HepG2 (cell line): ENCODE measurements around the gene CORT. TPM values are rescaled to one million over a fixed set of nuclear protein-coding genes. Genes with fewer than 3 reads are reported as not detected.

Source experiments
- AHR ChIP-seq: IDR thresholded peaks from 2 replicates; pipeline ENCODE4 v1.6.1; 2018; ENCODE audit warnings: missing genetic modification reagents, missing compliant biosample characterization
- AKNA ChIP-seq: sonication (generic); formaldehyde crosslinking; IDR thresholded peaks from 2 replicates; pipeline ENCODE4 v1.4.0; 2020; ENCODE audit warnings: missing genetic modification reagents, borderline replicate concordance
- ESRRA ChIP-seq: sonication (generic); formaldehyde crosslinking; IDR thresholded peaks from 2 replicates; pipeline ENCODE4 v1.5.1; 2020; ENCODE audit warnings: mild to moderate bottlenecking, low read depth, missing genetic modification reagents
- GMEB2 ChIP-seq: IDR thresholded peaks from 2 replicates; pipeline ENCODE4 v1.6.1; 2016; ENCODE audit warnings: missing biosample characterization, missing genetic modification reagents, low read depth
- HHEX ChIP-seq: IDR thresholded peaks from 2 replicates; pipeline ENCODE4 v1.6.1; 2016; ENCODE audit warnings: control low read depth
- KLF12 ChIP-seq: sonication (generic); formaldehyde crosslinking; IDR thresholded peaks from 2 replicates; pipeline ENCODE4 v1.4.0; 2020; ENCODE audit warnings: missing genetic modification reagents, borderline replicate concordance
- MYPOP ChIP-seq: sonication (generic); formaldehyde crosslinking; IDR thresholded peaks from 2 replicates; pipeline ENCODE4 v1.8.1; 2023; ENCODE audit warnings: mild to moderate bottlenecking, moderate library complexity, missing genetic modification reagents
- NR0B2 ChIP-seq: sonication (generic); formaldehyde crosslinking; IDR thresholded peaks from 2 replicates; pipeline ENCODE4 v1.4.0; 2020; ENCODE audit warnings: mild to moderate bottlenecking, missing genetic modification reagents
- PAWR ChIP-seq: sonication (generic); formaldehyde crosslinking; IDR thresholded peaks from 2 replicates; pipeline ENCODE4 v1.4.0; 2020; ENCODE audit warnings: missing genetic modification reagents, mild to moderate bottlenecking, borderline replicate concordance
- RARG ChIP-seq: sonication (generic); formaldehyde crosslinking; IDR thresholded peaks from 2 replicates; pipeline ENCODE4 v1.4.0; 2020; ENCODE audit warnings: low read depth, mild to moderate bottlenecking, missing genetic modification reagents
- TCF7L2 ChIP-seq: IDR thresholded peaks from 2 replicates; pipeline ENCODE4 v1.6.1; 2011; ENCODE audit warnings: mild to moderate bottlenecking, low read depth, low read length, moderate library complexity
- TFDP2 ChIP-seq: sonication (generic); formaldehyde crosslinking; IDR thresholded peaks from 2 replicates; pipeline ENCODE4 v1.4.0; 2020; ENCODE audit warnings: missing genetic modification reagents
- TOE1 ChIP-seq: sonication (generic); formaldehyde crosslinking; IDR thresholded peaks from 2 replicates; pipeline ENCODE4 v1.4.0; 2020; ENCODE audit warnings: mild to moderate bottlenecking, missing genetic modification reagents
- ZBTB37 ChIP-seq: sonication (generic); formaldehyde crosslinking; IDR thresholded peaks from 2 replicates; pipeline ENCODE4 v1.4.0; 2020; ENCODE audit warnings: mild to moderate bottlenecking, missing genetic modification reagents
- ZNF530 ChIP-seq: sonication (generic); formaldehyde crosslinking; IDR thresholded peaks from 2 replicates; pipeline ENCODE4 v1.5.0; 2020; ENCODE audit warnings: low read depth, mild to moderate bottlenecking, missing genetic modification reagents
- ZNF569 ChIP-seq: sonication (generic); formaldehyde crosslinking; IDR thresholded peaks from 2 replicates; pipeline ENCODE4 v1.5.0; 2020; ENCODE audit warnings: mild to moderate bottlenecking, missing genetic modification reagents, moderate library complexity, borderline replicate concordance
- ZNF619 ChIP-seq: sonication (generic); formaldehyde crosslinking; IDR thresholded peaks from 2 replicates; pipeline ENCODE4 v1.4.0; 2020; ENCODE audit warnings: mild to moderate bottlenecking, missing genetic modification reagents
- polyA plus RNA-seq, 8 experiments: library from polyadenylated mRNA; depleted of rRNA in 3 of 8; stranded (reverse) in 7 of 8; unstranded in 1 of 8; fragments of >200 nt; fragmentation: Illumina TruSeq in 4 of 8; extraction: Trizol in 4 of 8; gene quantifications; 2 replicates each; pipeline versions ENCODE4 v1.2.1 to v1.2.3, GENCODE V29; 2011 to 2016; ENCODE audit warnings: low read depth in 4 of 8, missing spikeins in 1 of 8, mixed read lengths in 1 of 8; ENCODE audit not compliant: insufficient read depth in 1 of 8
- total RNA-seq, 5 experiments: library from RNA; depleted of rRNA; stranded (reverse); fragments of >200 nt; fragmentation: Illumina TruSeq; extraction: Trizol; gene quantifications; 2 replicates each; pipeline ENCODE4 v1.2.3, GENCODE V29; 2016; ENCODE audit warnings: low read depth in 1 of 5

Gene CORT
- total and polyA plus RNA-seq, 2 of the 13 experiments (the other 11 are each of a cell fraction or from before 2014, with no cell fraction given) = 0.11 to 0.62 TPM

- TF ChIP-seq AKNA (CRISPR knock-in tag) (0 out of 2 replicates have a peak, but pooled peaks have one; percentile 44), GMEB2 (no peak), AHR (0 out of 2 replicates have a peak, but pooled peaks have one; percentile 41), RARG (CRISPR knock-in tag) (no peak), ZNF530 (CRISPR knock-in tag) (no peak), TCF7L2 (no peak), ZNF569 (CRISPR knock-in tag) (no peak), MYPOP (CRISPR knock-in tag) (no peak), ZBTB37 (CRISPR knock-in tag) (no peak), PAWR (CRISPR knock-in tag) (no peak), TOE1 (CRISPR knock-in tag) (no peak), HHEX (CRISPR knock-in tag) (no peak), KLF12 (CRISPR knock-in tag) (peak; percentile 81; the same call in 1 of the 2 replicates), NR0B2 (no peak), TFDP2 (CRISPR knock-in tag) (peak; percentile 69), ESRRA (peak; percentile 74; the same call in 1 of the 2 replicates), ZNF619 (CRISPR knock-in tag) (no peak)
Measured at GRCh38 chr1:10474613-10475507, 25.0 kb downstream of the CORT start, which contains the start of gene PEX14 (continued).
